KOPT-K1 (cell line): Measurements from ENCODE around the gene ALMS1.
"Not testable (repeated sequence)": the region's sequence is repeated elsewhere in the genome, so short reads cannot be mapped to it uniquely, and the experiment has no call there.

Source experiments
- H3K27ac ChIP-seq: fragments of 200-600 bp; sonication (generic); 2 replicates; pipeline ENCODE4 v1.5.1; 2016; ENCODE audit warnings: antibody characterized with exemption, mild to moderate bottlenecking, low read depth, low read length; ENCODE audit not compliant: poor library complexity, severe bottlenecking
- H3K36me3 ChIP-seq: fragments of 200-600 bp; sonication (generic); 2 replicates; pipeline ENCODE4 v1.5.1; 2017; ENCODE audit warnings: antibody characterized with exemption, mild to moderate bottlenecking, low read length, moderate library complexity; ENCODE audit not compliant: insufficient read depth
- H3K9me3 ChIP-seq: fragments of 200-600 bp; sonication (generic); 2 replicates; pipeline ENCODE4 v1.5.1; 2017; ENCODE audit warnings: antibody characterized with exemption, low read length, mild to moderate bottlenecking; ENCODE audit not compliant: insufficient read depth, poor library complexity, severe bottlenecking

The ALMS1 gene

GRCh38 chr2:73426176-73426575, 40.5 kb downstream of the ALMS1 start:
- Histone ChIP-seq H3K36me3 (peaks cover 64% of the 10 kb centered on the region), H3K27ac (no peak overlapping the region), H3K9me3 (no peaks in the 10 kb centered on the region)

- H3K36me3 ChIP-seq: peaks cover 68% of the 10 kb centered on the region
- peaks cover 18% of the 10 kb centered on the region for H3K9me3 ChIP-seq
- no peak overlapping the region for H3K27ac ChIP-seq
Measured at GRCh38 chr2:73436019-73436418, 50.4 kb downstream of the ALMS1 start.

- Histone ChIP-seq H3K9me3 (no peaks in the 10 kb centered on the region), H3K27ac (no peak overlapping the region), H3K36me3 (peaks cover 51% of the 10 kb centered on the region)
Measured at GRCh38 chr2:73444202-73444601, 58.6 kb downstream of the ALMS1 start.

GRCh38 chr2:73448856-73449255, 63.2 kb downstream of the ALMS1 start:
- no peak overlapping the region for H3K27ac ChIP-seq
- no peaks in the 10 kb centered on the region for H3K9me3 ChIP-seq
- peaks cover 64% of the 10 kb centered on the region for H3K36me3 ChIP-seq

DNA sequence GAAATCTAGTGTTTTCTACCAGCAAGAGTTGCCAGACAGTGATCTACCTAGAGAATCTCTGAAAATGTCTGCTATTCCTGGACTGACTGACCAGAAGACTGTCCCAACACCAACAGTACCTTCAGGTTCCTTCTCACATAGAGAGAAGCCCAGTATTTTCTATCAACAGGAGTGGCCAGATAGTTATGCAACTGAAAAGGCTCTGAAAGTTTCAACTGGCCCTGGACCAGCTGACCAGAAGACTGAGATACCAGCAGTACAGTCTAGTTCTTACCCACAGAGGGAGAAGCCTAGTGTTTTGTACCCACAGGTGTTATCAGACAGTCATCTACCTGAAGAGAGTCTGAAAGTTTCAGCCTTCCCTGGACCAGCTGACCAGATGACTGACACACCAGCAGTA, 63.8 kb downstream of the ALMS1 start:
- Histone ChIP-seq H3K27ac (no peak overlapping the region), H3K9me3 (no peaks in the 10 kb centered on the region), H3K36me3 (peaks cover 62% of the 10 kb centered on the region)

- Histone ChIP-seq H3K27ac (no peak overlapping the region), H3K36me3 (peaks cover 81% of the 10 kb centered on the region), H3K9me3 (no peaks in the 10 kb centered on the region)
Measured at GRCh38 chr2:73451263-73451972, 65.8 kb downstream of the ALMS1 start.

- Histone ChIP-seq H3K9me3 (peaks cover 24% of the 10 kb centered on the region), H3K27ac (no peak overlapping the region), H3K36me3 (peaks cover 58% of the 10 kb centered on the region)
Measured at GRCh38 chr2:73457982-73458381, 72.3 kb downstream of the ALMS1 start.

- H3K27ac ChIP-seq: not testable (repeated sequence)
- Histone ChIP-seq H3K36me3 (peaks cover 20% of the 10 kb centered on the region), H3K9me3 (peaks cover 24% of the 10 kb centered on the region)
Measured at GRCh38 chr2:73462388-73462787, 76.8 kb downstream of the ALMS1 start.

- H3K27ac ChIP-seq: no peak overlapping the region
- no peaks in the 10 kb centered on the region for H3K9me3 ChIP-seq
- no peaks in the 10 kb centered on the region for H3K36me3 ChIP-seq
Measured at GRCh38 chr2:73468376-73468775, 82.7 kb downstream of the ALMS1 start.

DNA sequence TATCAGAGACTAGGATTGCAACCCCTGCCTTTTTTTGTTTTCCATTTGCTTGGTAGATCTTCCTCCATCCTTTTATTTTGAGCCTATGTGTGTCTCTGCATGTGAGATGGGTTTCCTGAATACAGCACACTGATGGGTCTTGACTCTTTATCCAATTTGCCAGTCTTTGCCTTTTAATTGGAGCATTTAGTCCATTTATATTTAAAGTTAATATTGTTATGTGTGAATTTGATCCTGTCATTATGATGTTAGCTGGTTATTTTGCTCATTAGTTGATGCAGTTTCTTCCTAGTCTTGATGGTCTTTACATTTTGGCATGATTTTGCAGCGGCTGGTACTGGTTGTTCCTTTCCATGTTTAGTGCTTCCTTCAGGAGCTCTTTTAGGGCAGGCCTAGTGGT, 98.2 kb downstream of the ALMS1 start:
- H3K27ac ChIP-seq: not testable (repeated sequence)
- H3K9me3 ChIP-seq: peaks cover 34% of the 10 kb centered on the region
- peaks cover 33% of the 10 kb centered on the region for H3K36me3 ChIP-seq

DNA sequence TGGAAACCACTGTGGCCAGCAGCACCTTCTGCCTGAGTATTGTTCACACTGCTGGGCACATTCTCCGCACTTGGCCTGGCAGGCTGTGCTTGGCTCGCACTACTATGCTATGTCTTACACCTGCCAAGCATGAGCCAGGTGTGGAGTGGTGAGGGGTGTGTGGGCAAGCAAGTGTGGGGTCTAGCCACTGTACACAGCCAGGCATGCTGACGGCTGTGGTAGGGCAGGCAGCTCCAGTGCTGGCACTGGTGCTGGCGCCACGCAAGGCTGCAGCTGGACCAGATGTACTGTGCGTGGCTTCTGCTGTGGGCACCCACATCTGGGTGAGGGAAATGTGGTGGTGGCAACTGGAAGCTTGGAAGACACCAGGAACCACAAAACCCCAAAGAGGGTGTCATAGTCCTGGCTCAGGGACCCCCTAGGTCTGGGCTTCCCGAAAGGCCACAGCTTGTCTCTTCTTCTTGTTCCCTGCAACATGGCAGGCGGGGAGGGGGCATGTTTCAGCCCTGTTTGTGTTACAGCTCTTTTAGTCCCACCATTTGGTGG, 101.5 kb downstream of the ALMS1 start:
- H3K27ac ChIP-seq: no peak overlapping the region
- peaks cover 23% of the 10 kb centered on the region for H3K9me3 ChIP-seq
- peaks cover 56% of the 10 kb centered on the region for H3K36me3 ChIP-seq

- H3K36me3 ChIP-seq: peaks cover 58% of the 10 kb centered on the region
- no peak overlapping the region for H3K27ac ChIP-seq
- peaks cover 23% of the 10 kb centered on the region for H3K9me3 ChIP-seq
Measured at GRCh38 chr2:73488079-73488478, 102.4 kb downstream of the ALMS1 start.

DNA sequence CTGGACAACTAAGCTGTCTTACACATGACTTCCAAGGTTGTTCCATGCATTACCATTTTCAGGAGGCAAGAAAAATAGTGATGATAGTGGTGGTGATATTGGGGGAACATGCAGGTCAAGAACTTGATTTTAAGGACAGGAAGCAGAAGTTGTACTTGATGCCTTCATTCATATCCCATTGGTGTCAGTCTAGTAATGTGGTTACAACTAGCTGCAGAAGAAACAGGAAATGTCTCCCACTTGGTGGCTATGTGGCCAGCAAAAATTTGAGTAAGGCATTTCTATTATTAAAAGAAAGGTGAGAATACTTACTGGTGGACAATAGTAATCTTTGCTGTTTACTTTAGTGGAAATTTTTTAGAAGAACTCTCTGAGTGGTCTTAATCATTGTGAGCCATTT, 103.4 kb downstream of the ALMS1 start:
- peaks cover 58% of the 10 kb centered on the region for H3K36me3 ChIP-seq
- peaks cover 23% of the 10 kb centered on the region for H3K9me3 ChIP-seq
- no peak overlapping the region for H3K27ac ChIP-seq

DNA sequence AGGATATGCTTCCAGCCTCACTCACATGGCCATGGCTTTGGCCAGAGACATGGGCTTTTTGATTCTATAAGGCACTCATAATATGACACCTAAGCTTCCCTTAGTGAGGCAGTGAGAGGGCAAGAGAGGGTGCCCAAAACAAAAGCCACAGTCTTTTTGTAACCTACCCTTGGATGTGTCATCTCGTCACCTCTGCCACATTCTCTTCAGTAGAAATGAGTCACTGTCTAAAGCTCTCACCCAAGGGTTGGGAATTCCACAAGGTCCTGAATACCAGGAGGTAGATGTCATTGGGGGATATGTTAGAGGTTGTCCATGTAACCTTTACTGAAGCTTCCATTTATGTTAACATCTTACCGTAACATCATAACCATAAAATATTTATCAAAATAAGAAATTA, 108.4 kb downstream of the ALMS1 start:
- peaks cover 32% of the 10 kb centered on the region for H3K36me3 ChIP-seq
- H3K9me3 ChIP-seq: no peaks in the 10 kb centered on the region
- no peak overlapping the region for H3K27ac ChIP-seq

DNA sequence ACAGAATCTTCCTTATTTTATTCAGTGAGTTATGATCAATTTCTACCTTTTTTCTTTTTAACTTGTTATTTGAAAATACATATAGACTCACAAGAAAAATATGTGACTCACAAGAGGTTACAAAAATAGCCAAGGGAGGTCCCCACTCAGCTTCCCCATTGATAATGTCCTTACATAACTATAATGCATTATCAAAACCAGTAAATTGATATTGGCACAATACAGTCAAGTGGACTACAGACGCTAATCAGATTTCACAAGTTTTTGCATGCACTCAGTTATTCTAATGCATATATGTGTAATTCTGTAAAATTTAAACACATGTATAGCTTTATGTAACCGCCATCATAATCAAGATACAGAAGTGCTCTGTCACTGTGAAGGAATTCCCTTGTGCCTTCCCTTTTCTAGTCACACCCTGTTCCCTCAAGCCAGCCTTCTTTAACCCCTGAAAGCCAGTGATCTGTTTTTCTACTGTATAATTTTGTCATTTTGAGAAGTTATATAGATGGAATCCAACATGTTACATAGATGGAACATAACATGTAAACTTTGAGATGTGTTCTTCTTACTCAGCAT, 118.4 kb downstream of the ALMS1 start:
- Histone ChIP-seq H3K27ac (no peak overlapping the region), H3K36me3 (no peaks in the 10 kb centered on the region), H3K9me3 (peaks cover 11% of the 10 kb centered on the region)

GRCh38 chr2:73504850-73505249, 119.2 kb downstream of the ALMS1 start:
- H3K36me3 ChIP-seq, H3K27ac ChIP-seq: not testable (repeated sequence)
- peaks cover 11% of the 10 kb centered on the region for H3K9me3 ChIP-seq
